ENCODE data around the gene HSPA9.

DNA sequence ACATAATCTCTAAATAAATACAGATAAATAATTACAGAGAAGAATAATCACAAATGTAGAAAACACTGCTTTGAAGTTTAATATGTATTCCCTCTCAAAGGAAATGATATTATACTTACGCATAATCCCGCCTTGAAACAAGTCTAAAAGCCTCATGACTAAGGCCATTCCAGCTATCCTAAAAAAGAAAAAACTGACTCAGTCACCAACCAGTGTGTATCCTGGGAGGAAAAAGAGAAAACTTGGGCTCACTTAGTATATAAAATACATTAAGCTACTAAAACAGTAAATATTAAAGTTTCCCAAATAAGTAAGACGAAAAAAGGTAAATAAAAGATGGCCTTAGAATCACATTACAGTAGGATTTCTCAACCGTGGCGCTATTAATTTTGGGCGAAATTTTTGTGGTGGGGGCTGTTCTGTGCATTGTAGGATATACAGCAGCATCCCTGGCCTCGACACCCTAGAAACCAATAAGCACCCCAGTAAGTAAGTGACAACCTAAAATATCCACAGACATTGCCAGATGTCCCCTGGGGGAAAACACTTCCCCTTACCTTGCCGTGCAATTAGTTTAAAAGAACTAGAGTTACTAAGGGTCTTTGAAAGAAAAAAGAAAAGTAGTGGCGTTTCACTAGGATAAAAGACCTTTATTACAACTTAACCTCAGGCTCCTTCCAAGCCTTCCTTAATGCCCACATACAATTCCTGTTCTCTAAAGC is 1.1 kb downstream of the HSPA9 start:
- TF ChIP-seq, protein P1, sequence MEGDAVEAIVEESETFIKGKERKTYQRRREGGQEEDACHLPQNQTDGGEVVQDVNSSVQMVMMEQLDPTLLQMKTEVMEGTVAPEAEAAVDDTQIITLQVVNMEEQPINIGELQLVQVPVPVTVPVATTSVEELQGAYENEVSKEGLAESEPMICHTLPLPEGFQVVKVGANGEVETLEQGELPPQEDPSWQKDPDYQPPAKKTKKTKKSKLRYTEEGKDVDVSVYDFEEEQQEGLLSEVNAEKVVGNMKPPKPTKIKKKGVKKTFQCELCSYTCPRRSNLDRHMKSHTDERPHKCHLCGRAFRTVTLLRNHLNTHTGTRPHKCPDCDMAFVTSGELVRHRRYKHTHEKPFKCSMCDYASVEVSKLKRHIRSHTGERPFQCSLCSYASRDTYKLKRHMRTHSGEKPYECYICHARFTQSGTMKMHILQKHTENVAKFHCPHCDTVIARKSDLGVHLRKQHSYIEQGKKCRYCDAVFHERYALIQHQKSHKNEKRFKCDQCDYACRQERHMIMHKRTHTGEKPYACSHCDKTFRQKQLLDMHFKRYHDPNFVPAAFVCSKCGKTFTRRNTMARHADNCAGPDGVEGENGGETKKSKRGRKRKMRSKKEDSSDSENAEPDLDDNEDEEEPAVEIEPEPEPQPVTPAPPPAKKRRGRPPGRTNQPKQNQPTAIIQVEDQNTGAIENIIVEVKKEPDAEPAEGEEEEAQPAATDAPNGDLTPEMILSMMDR (optimal IDR thresholded peaks at IDR 0.05 in 1 of 3, IDR thresholded peaks at IDR 0.05 in 1 of 3, conservative IDR thresholded peaks at IDR 0.05 in 1 of 3; ENCODE audit: extremely low read depth in 1 of 3, insufficient read depth in 2 of 3, low read length in 3 of 3), result no peak
- no peak for TF ChIP-seq EZH2 (IDR thresholded peaks at IDR 0.05; ENCODE audit: low read length)
